HG03280 (cell line): ENCODE measurements around the gene WEE2.
A peak's percentile ranks its signal among the peaks of the same experiment; 100 is the strongest.
"Not testable (repeated sequence)": the region's sequence is repeated elsewhere in the genome, so short reads cannot be mapped to it uniquely, and the experiment has no call there.

ENCODE experiments used
- ATAC-seq: cut with Tn5 transposase; IDR thresholded peaks from one replicate; pipeline ENCODE4 v1.9.1; 2021; ENCODE audit warnings: mild to moderate bottlenecking, moderate library complexity; ENCODE audit not compliant: unreplicated experiment

WEE2 gene

DNA sequence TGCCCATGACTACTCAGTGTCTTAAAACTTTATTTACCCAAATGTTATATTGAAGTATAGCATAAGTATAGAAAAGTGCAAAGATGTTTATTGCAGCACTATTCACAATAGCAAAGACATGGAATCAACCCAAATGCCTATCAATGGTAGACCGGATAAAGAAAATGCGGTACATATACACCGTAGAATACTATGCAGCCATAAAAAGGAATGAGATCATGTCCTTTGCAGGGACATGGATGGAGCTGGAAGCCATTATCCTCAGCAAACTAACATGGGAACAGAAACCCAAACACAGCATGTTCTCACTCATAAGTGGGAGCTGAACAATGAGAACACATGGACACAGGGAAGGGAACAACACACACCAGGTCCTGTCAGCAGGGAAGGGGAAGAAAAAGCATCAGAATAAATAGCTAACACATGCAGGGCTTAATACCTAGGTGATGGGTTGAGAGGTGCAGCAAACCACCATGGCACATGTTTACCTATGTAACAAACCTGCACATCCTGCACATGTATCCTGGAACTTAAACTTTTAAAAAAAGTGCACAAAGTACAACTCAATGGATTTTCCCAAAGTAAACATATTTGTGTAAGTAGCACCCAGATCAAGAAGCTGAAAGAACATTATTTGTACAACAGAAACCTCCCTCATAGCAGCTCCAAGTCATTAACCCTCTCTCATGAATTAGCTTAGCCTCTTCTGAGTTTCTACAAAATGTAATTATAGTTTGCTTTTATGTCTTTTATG lies 18.9 kb upstream of the WEE2 start:
- ATAC-seq, result not testable (repeated sequence)

DNA sequence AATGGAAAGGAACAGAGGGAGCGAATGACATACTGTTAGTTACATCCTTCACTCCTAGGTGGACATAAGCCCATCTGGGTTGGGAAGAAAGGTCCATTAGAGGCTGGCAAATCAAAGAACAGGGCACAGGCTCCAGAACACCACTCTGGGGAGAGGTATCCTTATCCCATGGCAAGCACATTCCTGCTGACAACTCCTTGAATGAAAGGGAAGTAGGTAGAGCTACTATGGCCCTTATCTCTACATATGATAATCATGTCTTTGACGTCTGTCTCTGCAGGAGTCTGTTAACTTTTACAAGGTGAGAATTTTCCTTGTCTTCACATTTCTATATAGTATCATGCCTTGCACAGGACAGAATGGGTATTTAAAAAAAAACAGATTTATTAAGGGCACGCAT lies 16.6 kb upstream of the WEE2 start:
- no peak for ATAC-seq

DNA sequence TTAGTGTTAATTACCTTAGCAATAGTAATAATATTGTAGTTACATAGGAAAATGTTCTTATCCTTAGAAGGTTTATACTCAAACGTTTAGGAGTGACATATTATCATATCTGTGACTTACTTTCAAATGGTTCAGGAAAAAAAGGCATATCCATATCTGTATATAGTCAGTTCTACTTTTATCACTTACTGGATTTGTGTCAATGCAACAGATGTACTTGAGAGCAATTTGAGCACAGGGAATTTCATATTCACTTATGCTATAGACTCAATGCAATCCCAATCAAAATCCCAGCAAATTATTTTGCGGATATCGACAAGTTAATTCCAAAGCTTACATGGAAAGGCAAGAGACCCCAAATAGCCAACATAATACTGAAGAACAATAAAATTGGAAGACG lies 16.2 kb upstream of the WEE2 start:
- ATAC-seq, result no peak

DNA sequence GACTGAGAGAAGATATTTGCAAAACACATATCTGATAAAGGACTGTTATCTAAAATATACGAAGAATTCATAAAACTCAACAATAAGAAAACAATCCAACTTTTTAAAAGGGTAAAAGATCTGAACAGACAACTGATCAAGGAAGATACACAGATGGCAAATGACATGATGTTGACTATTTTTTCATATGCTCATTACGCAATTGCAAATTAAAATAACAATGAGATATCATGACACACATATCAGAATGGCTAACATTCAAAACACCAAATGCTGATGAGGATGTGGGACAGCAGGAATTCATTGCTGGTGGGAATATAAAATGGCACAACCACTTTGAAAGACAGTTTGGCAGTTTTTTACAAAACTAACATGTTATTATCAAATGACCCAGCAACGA lies 15.1 kb upstream of the WEE2 start:
- no peak for ATAC-seq

DNA sequence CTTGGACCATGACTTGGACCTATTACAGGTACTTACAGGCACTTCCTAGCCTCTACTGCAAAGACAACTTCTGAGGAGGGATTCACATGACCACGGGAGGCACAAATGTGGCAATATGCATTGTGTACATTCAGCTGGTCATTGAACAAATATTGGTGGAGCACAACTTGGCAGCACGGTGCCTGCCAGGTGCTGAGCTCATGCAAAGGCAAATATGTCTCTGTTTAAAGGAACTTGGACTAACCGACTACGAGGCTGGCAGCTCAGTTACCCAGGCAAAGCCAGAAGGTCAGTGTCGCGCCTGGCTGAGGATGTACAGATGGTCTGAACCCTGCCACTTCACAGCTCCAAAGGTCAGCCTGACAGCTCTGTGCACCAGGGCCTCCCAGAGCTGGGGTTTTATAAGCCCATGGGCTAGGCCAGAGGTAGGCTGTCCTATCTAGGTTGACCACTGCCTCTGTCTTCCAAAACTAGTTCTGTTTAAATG lies 12.3 kb upstream of the WEE2 start:
- ATAC-seq, result no peak

DNA sequence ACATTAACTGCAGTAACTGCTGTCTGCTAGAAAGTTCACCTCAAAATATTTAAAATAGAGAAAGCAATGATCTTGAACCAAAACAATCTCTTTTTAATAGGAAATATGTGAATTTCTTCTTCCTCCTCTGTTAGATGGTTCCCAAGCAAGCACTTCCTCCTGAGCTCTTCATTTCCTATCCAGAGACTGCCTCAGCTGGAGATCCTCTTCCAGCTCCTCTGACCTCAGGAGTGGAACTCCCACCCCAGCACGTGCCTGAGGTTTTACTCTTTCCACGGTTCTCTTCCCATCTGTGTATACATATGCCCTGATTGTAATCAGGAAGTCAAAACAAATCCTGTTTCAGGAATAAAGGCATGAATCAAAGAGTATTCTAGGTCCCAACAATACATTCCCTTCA lies 11.8 kb upstream of the WEE2 start:
- no peak for ATAC-seq

DNA sequence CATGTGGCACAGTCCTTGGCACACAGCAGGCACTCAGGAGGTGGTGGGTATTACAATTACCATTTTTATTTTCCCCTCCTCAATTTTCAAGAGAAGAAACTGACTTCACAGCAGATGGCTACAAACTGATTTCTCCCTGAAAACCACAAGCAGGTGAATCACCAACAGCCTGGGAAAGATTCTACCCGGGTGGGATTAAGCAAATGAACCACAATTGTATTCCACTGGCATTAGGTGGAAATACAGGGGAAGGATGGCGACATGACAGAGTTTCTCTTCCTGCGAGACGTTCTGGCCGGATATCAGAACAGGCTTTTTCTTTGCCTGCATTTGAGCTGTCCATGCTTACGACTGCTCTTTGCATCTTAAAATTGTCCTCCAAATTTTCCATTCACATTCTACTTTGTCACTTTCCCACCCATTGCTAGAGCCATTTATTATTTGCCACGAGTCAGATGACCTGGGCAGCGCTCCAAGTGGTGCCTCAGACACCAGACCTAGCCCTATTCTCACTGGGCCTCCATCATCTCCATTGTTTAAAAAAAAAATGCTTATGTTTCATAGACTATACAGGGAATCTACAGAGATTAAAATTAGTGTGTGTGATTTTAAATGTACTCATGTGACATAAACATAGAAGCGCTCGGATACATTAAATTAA lies 10.8 kb upstream of the WEE2 start:
- ATAC-seq, result no peak

DNA sequence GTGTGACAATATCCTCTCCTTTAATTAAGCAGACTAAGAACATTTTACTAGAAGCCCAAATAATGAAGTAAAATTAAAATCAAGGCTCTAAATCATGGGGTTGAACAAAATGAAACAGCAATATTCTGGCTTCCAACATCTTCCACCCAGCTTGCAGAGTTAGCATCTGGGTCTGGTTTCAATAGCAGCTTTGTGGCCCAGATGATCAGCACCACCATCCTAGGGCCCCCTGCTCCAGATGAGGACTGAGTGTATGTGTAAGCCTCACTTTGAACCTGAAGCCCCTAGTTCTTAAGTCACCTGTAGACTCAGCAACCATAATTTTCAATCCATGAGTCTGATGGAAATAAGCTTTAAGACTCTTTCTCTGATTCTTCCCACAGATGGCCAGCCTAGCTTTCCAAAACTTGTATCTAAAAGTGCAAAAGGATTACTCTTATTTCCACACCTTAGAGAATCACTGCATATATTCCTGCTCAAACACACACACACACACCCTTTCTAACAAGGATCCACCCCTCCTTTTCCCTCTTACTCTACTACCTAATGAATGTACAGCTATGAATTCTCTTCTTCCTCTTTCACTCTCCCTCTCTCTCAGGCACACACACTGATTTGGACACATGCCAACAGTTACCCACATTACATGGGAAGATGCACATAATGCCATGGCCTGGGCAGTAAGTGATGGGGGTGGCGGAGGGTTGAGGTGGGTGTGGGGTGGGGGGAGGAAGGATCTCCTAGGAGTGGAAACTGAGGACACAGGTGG lies 9.7 kb upstream of the WEE2 start:
- no peak for ATAC-seq

DNA sequence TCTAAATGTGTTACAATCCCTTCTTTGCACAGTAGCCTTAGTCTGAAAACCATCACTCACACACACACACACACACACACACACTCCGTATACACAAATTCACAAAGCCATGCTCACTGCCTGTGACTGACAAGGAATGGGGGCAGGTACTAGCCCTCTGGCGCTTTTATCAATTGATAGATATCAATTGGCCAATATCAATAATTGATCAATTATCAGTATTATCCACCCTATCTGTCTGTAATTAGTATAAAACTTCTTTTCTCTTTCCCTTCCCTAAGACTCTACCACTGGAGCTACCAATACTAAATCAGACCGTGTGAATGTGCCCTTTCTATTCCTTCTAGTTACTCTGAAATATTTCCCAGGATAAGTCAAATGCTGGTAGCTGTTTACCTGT lies 8.3 kb upstream of the WEE2 start:
- no peak for ATAC-seq

DNA sequence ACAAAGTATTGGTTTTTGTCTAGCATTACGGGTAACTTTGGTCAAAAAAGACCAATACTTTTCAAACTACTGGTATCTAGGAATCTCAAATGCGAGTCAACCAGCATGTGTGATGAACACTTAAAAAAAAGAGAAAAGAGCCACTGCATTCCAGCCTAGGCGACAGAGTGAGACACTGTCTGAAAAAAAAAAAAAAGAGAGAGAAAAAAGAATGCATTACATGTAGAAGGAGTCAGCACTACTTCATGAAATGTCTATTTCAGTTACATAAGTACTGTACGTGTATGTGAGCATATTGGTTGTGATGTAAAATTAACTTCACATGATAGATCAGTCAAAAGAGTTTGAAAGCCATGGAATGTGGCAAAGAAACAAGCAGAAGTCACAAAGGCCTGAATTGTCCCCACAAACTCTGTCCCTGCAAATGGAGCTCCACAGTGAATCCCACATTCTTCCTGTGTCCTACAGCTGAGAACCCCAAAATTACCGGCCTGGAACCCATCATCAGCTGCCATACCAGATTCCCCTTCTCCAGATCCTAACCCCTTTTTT lies 7.8 kb upstream of the WEE2 start:
- no peak for ATAC-seq

DNA sequence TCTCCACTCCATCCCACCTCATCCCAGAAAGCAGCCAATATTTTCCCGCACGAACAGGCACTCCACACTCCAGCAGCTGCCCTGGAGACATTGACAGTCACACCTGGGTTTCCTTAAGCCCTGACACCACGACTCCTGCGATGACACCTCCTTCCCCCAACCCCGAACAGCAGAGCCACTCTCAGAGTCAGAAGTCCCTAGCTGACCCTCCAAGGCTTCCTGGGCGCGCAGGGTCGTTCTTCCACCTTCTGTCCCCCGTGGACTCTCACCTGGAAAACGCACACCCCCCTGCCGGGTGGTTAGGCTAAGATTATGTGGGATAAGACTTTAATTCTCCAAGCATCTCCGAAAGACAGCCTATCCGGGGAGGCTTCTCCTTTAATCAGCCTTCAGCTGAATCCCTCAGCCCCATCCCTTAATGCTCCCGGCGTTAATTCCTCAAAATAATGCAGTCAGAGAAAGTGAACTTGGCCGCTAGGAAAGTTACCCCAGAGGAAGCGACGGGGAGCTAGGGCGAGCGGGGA lies 7.2 kb upstream of the WEE2 start:
- ATAC-seq, result no peak

DNA sequence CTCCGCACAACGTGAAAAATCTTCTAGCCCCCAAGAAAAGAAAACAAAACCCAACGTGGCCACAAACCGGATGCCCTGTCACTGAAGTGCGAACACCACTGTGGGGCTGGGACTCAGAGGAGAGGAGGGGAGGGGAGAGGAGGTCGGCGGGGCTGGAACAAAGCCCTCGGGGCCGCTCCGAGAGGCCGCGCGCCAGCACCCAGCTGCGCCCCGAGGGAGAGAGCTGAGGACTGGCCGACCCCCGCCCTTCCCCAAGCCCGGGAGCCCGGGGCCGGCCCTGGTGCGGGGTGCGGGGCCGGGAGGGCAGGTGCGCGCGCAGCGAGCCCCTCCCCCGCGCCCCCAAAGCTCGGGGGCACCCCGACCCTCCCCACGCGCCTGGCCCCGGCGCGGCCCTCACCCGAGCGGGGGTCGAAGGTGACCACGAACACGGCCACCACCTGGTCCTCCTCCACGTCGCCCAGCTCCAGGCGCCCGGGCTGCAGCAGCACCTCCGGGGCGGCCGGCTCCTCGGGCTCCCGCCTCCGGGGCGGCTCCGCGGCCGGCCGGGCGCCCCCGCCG lies 6.6 kb upstream of the WEE2 start:
- peak; percentile 86 for ATAC-seq

DNA sequence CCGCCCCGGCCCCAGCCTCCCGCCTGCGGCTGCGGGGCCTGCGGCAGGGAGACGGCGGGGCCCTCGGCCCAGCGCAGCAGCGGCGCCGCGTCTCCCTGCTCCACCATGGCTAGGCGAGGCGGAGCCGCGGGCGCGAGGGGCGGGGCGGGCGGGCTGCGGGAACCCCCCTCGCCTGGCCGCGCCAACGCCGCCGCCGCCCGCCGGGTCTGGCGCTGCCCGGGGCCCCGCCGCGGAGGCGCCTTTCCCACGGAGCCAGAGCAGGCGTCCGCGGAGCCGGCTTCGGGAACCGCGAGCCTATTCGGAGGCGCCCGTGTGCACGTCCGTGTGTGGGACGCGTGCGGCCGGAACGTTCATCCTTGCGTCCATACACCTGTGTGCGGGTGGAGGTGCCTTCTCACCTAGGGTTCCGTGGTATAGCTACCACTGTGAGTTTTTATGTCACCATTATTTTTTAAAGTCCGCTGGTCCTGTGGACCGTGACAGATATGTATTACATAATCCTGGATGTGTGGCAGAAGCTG lies 6.0 kb upstream of the WEE2 start, which contains the start of gene DENND11:
DENND11 (minus strand) TSS at position 120 of the 521 bp plus-strand sequence; CDS start at position 107, 13 bp downstream.
- peak; percentile 70 for ATAC-seq

DNA sequence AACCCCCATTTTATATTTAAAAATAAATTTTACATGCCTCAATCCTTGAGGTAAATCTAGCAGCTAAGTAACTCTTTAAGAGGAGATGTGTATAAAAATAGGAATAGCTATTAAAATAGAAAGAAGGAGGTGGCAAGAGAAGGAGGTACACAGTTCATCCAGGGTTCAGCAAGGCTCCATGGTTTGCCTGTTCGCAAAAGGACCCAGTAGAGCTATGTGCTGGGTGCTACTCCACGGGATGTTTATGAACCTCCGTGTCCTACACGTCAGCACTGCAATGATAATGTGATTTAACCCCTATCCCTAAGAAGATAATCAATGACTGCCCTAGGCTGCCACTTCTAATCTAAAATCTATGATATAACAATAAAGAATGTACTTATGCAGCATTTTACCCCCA lies 5.3 kb upstream of the WEE2 start:
- ATAC-seq, result no peak

DNA sequence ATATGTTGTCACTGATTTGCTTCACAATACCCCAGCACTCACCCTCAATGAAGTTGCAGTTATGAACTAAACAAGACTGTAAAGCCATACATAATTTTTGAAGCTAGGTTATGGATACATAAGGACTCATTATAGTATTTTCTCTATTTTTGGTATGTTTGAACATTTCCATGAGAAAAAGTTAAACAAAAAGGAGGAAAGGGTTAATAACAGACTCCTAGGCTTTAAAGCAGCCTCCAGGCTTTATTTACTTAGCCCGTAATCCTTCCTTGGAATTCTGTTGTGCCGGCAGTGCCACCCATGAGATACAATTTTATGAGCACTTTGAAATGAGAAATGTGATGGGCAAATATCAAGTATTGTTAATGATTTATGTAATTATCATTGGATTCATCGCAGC lies 4.0 kb upstream of the WEE2 start:
- no peak for ATAC-seq

DNA sequence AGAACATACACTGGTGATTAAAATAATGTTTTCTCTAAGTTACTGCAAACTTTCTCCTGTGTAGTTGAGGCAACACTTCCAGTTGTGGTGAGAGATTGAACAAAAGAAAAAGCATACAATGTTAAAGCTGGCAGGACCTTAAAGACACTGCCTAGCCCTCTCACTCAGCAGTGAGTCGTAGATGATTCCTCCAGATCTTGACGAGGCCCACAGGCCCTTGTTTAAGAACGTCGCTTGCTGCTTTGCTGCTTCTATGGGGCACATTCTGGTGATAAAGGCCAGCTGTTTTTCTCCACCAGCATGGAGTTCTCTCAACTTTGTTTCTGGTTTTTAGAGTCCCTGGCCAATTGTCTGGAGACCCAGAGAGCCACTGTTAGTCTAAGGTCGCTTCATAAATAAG lies 3.4 kb upstream of the WEE2 start:
- ATAC-seq, result no peak

DNA sequence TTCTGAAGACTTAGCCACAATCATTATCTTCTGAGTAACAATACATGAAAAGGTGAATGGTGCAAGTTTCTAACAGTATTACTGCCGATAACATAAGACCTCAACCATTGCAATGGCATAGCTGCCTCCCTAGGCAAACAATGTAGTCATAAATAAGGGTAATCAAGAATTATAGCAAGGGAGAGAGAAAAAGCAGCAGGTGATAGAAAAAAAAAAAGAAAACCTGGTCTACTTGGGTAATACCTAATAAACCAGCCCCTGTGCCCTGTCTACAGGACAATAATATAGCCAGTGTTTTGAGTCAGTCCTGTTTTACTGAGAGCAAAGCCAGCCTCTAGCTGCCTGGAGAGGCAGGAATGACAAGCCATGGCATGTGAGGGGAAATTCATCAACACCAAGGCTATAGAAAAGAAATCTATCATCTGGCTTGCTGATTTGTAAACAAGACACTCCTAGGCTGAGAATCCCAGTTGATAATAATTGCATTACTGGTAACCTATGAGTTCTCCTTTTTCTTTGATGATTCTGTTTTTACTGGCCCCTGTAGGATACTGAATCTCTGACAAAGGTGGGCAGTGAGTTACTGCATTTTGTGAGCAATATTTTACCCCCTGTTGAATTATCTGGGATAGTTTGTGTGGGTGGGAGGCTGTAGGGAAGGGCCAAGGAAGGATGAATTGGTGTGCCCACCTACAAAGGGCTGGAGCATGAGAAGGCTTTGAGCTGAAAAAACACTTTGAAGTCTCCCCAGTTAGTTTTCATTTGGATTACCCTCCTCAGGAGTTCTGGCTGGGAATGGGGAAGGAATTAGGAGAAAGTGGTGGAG lies 1.7 kb upstream of the WEE2 start:
- ATAC-seq, result no peak

DNA sequence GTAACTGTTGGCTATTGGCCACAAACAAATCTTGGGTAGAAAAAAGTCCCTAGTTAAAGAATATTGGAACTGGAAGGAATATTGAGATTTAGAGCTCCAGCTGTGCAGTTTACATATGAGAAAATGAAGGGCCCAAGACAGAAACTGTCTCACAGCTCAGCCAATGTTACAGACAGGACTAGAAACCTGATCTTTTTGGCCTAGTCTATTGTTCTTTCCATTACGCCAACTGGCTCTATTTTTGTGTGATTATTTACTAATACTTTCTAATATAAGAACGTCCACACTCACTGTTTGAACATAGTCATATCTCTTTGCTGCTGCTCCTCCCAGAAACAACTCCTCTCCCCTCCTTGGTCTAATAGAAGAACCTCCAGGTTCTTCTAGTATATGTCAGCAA lies 1.2 kb downstream of the WEE2 start:
- ATAC-seq, result no peak

DNA sequence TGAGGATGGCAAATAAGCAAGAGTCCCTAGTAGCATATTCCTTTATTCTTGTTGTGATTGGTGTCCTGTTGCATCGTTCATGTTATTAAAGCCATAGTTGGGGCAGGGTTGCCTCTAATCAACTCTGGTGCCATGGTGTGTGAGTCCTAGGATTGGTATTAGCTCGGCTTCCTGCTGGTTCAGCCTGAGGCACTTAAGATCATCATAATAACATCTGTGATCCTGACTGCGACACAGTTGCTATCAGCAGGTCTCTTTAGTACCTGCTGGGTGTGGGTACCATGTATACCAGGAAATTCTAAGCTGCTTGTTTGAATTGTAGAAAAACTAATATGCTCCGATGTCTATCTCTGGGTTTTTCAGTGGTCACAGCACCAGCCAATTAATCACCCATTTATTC lies 1.6 kb downstream of the WEE2 start:
- ATAC-seq, result no peak

DNA sequence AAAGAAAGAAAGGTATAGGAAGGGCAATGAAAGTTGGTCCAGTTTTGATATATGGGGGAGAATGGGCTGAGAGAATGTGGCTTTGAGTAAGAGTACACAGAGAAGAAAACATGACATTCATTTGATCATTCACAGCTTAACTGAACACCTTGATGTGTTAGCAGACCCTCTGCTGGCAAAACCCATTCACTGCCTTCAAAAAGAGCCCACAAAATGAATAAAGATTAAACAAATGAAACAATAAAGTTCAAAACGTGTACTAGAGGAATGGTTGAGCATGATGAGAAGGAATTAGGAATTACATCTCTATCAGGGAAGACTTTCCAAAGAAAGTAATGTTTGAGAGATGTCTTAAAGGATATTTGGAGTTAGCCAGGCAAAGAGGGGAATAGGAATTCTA lies 2.1 kb downstream of the WEE2 start:
- no peak for ATAC-seq
